ENCODE measurements around the gene CDH5.

The CDH5 gene, protein sequence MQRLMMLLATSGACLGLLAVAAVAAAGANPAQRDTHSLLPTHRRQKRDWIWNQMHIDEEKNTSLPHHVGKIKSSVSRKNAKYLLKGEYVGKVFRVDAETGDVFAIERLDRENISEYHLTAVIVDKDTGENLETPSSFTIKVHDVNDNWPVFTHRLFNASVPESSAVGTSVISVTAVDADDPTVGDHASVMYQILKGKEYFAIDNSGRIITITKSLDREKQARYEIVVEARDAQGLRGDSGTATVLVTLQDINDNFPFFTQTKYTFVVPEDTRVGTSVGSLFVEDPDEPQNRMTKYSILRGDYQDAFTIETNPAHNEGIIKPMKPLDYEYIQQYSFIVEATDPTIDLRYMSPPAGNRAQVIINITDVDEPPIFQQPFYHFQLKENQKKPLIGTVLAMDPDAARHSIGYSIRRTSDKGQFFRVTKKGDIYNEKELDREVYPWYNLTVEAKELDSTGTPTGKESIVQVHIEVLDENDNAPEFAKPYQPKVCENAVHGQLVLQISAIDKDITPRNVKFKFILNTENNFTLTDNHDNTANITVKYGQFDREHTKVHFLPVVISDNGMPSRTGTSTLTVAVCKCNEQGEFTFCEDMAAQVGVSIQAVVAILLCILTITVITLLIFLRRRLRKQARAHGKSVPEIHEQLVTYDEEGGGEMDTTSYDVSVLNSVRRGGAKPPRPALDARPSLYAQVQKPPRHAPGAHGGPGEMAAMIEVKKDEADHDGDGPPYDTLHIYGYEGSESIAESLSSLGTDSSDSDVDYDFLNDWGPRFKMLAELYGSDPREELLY

DNA sequence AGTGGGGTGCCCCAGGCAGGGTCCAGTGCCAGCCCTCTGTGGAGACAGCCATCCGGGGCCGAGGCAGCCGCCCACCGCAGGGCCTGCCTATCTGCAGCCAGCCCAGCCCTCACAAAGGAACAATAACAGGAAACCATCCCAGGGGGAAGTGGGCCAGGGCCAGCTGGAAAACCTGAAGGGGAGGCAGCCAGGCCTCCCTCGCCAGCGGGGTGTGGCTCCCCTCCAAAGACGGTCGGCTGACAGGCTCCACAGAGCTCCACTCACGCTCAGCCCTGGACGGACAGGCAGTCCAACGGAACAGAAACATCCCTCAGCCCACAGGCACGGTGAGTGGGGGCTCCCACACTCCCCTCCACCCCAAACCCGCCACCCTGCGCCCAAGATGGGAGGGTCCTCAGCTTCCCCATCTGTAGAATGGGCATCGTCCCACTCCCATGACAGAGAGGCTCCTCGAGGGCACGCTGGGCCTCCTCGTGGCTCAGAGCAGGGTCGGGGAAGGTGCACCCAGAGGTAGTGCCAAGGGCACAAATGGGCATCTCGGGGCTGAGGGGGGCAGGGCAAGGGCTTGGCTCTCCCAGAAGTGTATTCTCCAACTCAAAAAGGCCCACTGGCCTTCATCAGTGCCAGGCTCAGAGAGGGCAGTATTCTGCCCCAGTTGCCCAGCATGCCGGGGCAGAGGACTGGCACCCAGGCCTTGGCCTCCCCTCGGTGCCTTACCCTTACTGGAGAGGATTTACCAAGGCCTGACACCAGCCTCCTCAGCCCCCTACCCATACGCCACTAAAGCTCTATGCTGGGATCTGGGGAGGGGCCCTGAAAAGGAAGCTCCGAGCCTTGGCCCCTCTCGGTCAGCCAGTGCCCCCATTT, at the start of gene CDH5:
Gene CDH5, plus strand, starts transcription at position 259 of the 867 bp plus-strand sequence. CDS start 12,647 bp downstream, outside the sequence.
- no peak for DNase-seq

DNA sequence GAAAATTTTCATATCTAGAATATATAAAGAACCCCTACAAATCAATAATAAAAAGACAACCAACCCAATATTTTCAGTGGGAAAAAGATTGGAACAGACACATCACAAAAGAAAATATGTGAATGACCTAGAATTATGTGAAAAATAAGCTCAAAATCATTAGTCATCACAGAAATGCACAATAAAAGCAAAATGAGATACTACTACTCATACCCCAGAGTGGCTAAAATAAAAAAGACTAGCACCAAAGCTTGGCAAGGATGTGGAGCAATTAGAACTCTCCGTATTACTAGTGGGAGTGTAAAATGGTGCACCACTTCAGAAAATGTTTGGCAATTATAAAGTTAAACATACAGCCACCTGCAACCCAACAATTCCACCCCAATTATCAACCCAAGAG, 48.0 kb upstream of the CDH5 start:
- no peak for DNase-seq

DNA sequence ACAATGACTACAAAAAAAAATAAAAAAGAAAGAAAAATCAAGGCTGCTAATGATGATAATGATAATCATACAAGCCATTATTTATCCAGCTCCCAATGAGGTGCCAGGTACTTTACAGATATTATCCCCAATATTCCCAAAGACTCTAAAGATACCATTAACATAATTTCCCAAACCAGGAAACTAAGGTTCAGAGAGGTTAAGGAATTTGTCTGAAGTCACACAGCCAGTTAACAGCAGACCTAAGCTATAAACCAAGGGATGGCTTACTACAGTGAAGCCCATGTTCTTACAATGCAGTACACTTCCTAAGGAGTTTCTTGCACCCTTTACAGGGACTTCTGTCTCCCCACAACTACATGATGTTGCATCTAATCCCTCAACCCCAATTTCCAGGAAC, 45.7 kb upstream of the CDH5 start:
- no peak for DNase-seq

GRCh38 chr16:66322174-66322573, 44.3 kb upstream of the CDH5 start:
- DNase-seq = no peak

DNA sequence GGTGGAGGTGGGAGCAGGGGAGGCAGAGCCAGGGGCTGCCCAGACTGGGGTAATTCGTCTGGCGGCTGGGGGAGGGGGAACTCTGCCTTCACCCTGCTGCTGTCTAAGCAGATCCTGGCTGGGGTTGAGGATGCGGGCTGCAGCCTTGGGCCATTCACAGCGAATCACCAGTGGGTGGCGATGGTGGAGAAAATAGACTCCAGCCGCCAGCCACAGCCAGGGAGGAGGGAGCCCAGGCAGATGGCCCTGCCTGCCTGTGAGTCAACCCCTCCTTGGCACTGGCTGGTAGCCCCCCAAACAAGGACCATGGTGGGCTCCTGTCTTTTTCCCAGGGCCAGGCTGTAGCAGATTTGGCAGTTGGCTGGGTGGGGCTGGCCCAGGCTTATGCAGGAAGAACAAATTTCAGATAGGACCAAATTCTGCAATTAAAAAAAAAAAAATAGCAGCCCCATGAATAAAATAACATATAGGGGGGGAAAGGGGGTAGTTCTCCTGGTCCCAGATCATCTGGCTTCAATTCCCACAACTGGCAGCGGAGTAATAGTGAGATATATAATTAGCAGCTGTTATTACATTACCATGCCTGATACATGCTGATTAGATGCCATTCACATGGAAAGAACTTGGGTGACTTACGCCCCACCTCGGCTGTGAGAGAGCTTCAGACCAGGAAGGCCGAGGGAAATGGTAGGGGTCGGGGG, 41.5 kb upstream of the CDH5 start:
- peak; percentile 38 for DNase-seq

- DNase-seq = no peak
These were observed 40.6 kb upstream of the CDH5 start for GRCh38 chr16:66325717-66326376.

DNA sequence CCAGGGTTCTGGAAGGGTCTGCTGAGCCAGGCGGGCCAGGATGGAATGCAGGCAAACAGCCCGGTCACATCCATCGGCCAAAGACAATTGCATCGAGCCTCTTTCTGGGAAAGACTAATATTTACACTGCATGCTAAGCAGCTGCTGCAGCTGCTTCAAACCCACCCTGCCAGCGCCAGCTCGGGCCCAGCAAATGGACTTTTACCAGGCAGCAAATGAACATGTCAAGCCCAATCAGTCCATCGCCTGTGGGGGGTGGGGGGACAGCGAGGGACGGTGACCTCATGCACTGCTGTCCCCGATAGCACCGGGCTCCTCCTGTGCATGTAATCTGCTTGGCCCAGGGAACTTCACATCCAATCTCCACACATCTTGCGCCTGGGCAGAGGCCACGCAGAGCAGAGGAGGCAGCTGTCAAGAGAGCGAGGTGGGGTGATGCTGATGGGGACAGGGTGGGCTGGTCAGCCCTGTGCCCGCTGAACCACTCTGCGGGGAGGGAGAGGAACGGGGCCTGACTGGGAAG, 39.4 kb upstream of the CDH5 start:
- peak; percentile 9 for DNase-seq

DNA sequence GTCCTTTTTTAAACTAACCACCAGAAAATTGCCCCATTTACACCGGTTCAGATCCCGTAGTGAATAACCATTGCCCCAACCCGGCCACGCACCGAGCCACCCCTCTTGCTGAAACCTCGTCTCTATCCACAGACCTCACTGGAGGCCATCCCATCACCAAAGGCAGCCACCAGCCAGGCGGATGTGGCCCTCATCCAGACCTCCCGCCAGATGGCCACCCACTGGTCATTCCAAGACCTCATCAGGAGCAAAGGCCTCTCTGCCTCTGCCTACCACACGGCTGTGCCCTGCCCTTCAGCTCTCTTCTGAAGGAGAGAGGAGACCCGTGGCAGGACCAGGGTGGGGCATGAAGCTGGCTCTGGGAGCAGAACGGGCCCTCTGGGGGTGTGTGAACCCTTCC, 38.2 kb upstream of the CDH5 start:
- no peak for DNase-seq

DNA sequence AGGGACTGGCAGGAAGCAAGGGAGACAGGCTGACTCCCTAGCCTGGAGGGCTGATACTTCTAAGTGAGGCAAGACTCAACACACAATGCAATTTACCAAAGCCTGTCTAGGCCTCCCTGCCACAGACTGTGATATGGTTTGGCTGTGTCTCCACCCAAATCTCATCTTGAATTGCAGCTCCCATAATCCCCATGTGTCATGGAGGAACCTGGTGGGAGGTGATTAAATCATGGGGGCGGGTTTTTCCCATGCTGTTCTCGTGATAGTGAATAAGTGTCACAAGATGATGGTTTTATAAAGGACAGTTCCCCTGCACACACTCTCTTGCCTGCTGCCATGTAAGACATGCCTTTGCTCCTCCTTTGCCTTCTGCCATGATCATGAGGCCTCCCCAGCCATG, 35.0 kb upstream of the CDH5 start:
- DNase-seq = peak; percentile 4

GRCh38 chr16:66332634-66333610, 33.6 kb upstream of the CDH5 start:
- DNase-seq = no peak

DNA sequence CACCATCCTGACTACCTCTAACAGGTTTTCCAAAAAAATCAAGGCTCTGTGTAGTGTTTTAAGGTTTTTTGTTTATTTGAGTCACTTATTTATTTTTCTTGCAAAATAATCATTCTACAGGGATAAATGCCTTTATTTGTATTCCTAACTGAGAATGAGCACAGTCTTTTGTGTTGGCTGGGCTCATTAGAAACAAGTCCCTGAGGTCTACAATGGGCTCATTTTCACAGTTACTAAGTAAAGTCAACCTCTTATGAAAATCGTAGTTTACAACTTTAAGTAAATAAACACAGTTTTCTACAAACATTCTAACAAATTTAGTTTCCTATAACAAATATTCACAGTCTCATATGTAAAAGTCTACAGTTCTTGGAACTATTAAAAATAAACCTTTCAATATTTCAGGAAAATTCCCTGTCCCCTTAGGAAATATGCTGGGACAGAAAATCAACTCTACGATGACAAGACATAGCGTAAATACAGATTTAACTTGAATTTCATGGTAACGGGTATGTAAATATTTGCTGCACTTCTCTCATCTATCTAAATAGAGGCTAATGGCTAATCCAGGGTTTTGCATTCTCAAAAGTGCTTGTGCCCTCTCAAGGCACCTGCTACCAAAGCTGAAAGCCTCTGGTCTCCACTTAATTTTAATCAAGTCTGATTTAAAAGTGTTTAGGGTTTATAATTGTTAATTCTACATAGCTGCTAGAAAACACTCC, 31.5 kb upstream of the CDH5 start:
- no peak for DNase-seq

DNA sequence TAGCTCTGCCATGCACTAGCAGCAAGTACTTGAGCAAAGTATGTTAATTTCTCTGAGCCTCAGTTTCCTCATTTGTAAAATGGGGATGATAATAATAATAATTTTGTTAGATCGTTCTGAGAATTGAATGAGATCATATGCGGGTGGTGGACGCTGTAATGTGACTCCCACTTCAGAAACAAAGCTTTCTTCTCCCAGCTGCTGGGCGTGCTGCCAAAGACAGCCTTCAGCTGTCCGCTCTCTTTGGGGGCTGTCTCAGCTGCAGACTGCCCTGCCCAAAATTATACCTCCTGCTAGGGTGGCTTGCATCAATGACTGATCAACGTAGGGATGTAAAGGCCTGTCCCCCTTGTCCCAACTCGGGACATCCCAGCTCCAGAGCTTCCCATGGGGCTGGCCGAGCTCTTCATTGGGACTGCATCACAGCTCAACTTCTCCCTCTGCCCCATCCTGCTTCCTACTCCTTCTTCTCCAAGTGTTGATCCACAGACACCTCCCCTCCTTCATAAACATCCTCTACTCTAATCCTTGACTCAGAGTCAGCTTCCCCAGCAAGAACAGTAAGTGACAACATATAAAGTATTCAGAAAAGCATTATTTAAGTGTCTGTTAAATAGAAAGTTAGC, 30.7 kb upstream of the CDH5 start:
- DNase-seq = peak; percentile 17

DNA sequence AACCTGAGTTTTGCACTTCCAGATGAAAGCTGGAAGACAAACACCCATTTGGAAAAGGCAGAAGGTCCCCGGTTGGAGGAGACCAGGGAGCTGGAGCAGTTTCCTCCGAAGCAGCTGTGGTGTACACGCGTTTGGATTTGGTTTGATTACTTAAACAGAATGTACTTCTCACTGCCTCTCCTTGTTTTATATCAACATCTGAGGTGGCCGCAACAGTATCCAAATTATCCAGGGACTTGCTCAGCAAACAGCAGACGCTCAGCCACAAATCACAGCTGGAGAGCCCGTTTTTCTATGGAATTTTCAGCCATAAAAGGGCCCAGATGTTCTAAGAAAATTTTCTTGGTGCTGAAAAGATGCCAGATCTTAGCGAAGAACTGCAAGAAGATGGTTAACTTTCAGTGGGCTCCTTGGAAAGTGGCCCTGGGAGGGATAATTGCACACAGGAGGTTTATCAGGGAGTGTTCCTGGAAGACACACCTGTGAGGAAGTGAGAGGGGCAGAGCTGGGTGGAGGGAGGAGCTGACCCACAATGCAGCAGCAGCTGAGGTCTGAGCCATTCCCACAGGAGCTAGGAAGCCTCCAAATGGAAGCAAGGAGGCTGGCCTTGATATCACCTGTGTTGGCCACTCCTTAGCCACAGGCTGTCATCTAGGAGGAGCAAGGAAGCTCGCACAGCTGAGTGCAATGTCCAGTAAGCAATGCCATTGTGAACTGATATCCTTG, 28.9 kb upstream of the CDH5 start:
- DNase-seq = no peak

DNA sequence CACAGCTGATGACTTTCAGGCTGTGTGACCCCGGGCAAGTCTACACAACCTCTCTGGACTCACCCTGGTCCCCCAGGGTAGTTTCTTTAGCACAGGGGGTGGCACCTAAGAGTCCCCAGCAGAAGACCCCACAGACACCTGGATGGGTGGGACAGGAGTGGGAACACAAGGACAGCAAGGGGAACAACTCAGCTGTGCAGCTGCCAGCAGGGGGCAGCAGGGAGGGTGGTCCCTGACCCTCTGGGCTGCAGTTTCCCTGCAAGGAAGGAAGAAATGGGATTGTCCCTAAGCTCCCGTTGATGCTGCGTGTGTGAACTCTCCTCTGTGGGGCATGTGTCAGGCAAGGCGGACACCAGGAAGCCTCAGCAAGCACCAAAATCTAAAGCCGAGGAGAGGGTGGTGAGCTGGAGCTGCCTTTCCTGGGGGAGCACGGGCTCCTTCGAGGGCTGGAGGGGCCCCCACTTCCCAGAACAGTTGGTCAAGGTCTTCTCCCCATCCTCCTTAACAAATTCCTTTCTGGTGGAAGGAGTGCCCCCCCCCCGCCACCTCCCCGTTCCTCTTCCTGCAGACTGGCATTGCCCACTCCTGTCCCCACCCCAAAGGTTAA, 24.1 kb upstream of the CDH5 start:
- peak; percentile 46 for DNase-seq

DNA sequence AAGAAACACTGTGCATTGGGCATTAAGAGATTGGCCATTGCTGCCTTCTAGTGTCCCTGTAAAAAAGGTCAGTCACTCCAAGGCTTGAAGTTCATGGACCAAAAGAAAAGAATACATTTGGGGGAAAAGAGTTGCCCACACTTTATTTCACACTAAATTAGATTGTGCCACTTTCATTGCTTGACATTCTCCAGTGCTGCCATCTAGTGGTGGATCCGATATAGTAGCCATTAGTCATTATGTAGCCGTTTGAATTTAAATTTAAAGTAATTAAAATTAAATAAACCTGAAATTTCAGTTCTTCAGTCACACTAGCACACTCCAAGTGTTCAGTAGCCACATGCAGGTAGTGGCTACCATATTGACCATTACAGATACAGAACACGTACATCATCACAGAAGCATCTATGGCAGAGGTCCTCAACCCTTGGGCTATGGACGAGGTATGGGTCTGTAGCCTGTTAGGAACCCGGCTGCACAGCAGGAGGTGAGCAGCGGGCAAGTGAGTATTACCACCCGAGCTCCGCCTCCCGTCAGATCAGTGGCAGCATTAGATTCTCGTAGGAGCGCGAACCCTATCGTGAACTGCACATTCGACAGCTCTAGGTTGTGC, 21.9 kb upstream of the CDH5 start:
- peak; percentile 57 for DNase-seq

DNA sequence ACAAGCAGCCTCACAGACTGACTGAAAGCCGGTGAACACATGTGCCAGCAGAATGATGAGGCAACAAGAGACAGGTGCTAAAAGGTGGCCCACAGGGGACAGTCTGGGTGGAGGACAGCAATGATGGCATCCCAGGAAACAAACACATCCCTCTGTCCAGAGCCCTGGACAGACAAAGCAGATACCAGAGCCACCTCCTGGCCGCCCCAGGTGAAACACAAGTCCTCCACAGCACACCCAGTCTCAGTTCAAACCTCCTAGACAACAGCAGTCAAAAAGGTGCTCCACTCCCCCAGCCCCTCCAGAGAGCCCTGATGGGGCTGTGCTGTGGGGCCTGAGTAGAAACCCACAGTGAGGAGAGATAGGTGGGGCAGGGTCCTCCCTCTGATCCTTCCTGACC, 20.3 kb upstream of the CDH5 start:
- DNase-seq = no peak

GRCh38 chr16:66352304-66352703, 14.2 kb upstream of the CDH5 start:
- no peak for DNase-seq

DNA sequence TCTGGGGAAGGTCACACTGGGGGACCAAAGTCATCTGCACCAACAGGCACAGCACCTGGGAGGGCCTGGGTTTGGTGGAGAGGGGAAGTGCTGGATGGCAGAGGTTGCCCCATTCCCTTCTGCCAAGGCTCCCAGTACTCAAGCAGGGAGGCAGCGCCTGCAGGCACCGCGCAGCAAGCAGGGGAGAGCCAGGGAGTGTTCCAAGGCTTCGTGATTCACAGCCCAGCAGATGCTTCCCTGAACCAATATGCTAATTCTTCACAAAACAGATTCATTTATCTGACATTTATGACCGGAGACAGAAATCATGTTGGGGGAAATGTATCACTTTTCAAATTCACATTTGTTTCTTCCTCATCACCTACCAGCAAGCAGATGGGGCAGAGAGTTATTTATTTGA, 13.4 kb upstream of the CDH5 start:
- DNase-seq = no peak

Data from OCI-M1 (cell line).